Epithelial cell of proximal tubule (primary cell): ENCODE data around the gene CCDC152. TPM values are rescaled to one million over a fixed set of nuclear protein-coding genes. Genes with fewer than 3 reads are reported as not detected.
"Not testable (repeated sequence)": the region's sequence is repeated elsewhere in the genome, so short reads cannot be mapped to it uniquely, and the experiment has no call there.

Experiments
- DNase-seq: peaks from one replicate; pipeline ENCODE4 v3.0.0-alpha.2; 2011; ENCODE audit warnings: low read depth
- H3K4me3 ChIP-seq: 2 replicates; pipeline ENCODE4 v1.5.1; 2011; ENCODE audit warnings: low read depth, mild to moderate bottlenecking, low read length
- CTCF ChIP-seq: conservative IDR thresholded peaks from 2 replicates; pipeline ENCODE4 v1.5.1; 2012; ENCODE audit warnings: low read depth, mild to moderate bottlenecking, low read length
- total RNA-seq: library from RNA; depleted of rRNA; stranded (reverse); fragments of >200 nt; gene quantifications from 2 replicates; pipeline ENCODE4 v1.2.3, GENCODE V29; 2015

CCDC152 gene
- total RNA-seq, 1 donor from 2014 or later, result 2.7 TPM

GRCh38 chr5:42839196-42839595 lies 82.6 kb downstream of the CCDC152 start:
- no peak for TF ChIP-seq CTCF
- H3K4me3 ChIP-seq, result no peak overlapping the region
- DNase-seq, result no peak

- DNase-seq, result no peak
- no peak for TF ChIP-seq CTCF
- no peak overlapping the region for H3K4me3 ChIP-seq
Measured at GRCh38 chr5:42840269-42840668, 83.7 kb downstream of the CCDC152 start.

GRCh38 chr5:42840842-42841567 lies 84.4 kb downstream of the CCDC152 start:
- no peak for DNase-seq
- no peak for TF ChIP-seq CTCF
- no peak overlapping the region for H3K4me3 ChIP-seq

- H3K4me3 ChIP-seq, result no peak overlapping the region
- TF ChIP-seq CTCF, result no peak
- DNase-seq, result no peak
Measured at GRCh38 chr5:42842921-42843641, 86.5 kb downstream of the CCDC152 start.

- TF ChIP-seq CTCF, result no peak
- H3K4me3 ChIP-seq, result no peak overlapping the region
- DNase-seq, result no peak
Measured at GRCh38 chr5:42843675-42844292, 87.2 kb downstream of the CCDC152 start.

GRCh38 chr5:42844408-42844807 lies 87.8 kb downstream of the CCDC152 start:
- H3K4me3 ChIP-seq, DNase-seq: not testable (repeated sequence)

GRCh38 chr5:42848545-42848944 lies 91.9 kb downstream of the CCDC152 start:
- H3K4me3 ChIP-seq, result no peak overlapping the region
- no peak for DNase-seq
- no peak for TF ChIP-seq CTCF
